Right lobe of liver (tissue), 6 donors: Measurements from ENCODE around the gene TLE6. TPM values are rescaled to one million over a fixed set of nuclear protein-coding genes. Genes with fewer than 3 reads are reported as not detected.

Experiments used
- ATAC-seq, 4 donors: fragments of 200-7000 bp; cut with Tn5 transposase; one replicate each; pipeline ENCODE4 v1.9.1; 2020; ENCODE audit warnings: mild to moderate bottlenecking in 4 of 4, moderate library complexity in 4 of 4
- DNase-seq, 3 donors: peaks; one replicate each; pipeline ENCODE4 v3.0.0-alpha.2; 2020
- H3K27ac ChIP-seq, 3 donors: fragments of 200-600 bp; one replicate each; pipeline ENCODE4 v1.8.0; 2022
- H3K27me3 ChIP-seq, 2 donors: fragments of 200-600 bp; one replicate each; pipeline ENCODE4 v1.8.0; 2022
- H3K36me3 ChIP-seq, 4 donors: fragments of 200-600 bp; sonication (generic) in 1 of 4; one replicate each; pipeline versions ENCODE4 v1.5.1 to v1.8.0; 2017 to 2022; ENCODE audit warnings: control low read depth in 1 of 4
- H3K4me1 ChIP-seq, 4 donors: fragments of 200-600 bp; sonication (generic) in 1 of 4; one replicate each; pipeline versions ENCODE4 v1.5.1 to v1.8.0; 2017 to 2022; ENCODE audit warnings: control low read depth in 1 of 4
- H3K4me3 ChIP-seq, 3 donors: fragments of 200-600 bp; one replicate each; pipeline ENCODE4 v1.8.0; 2022
- H3K9me3 ChIP-seq, 4 donors: fragments of 200-600 bp; sonication (generic) in 1 of 4; one replicate each; pipeline versions ENCODE4 v1.5.1 to v1.8.0; 2017 to 2022; ENCODE audit warnings: control low read depth in 1 of 4
- POLR2A ChIP-seq: fragments of 450-650 bp; IDR thresholded peaks from one replicate; pipeline ENCODE4 v1.6.1; 2017; ENCODE audit warnings: antibody characterized with exemption, mild to moderate bottlenecking
- WGBS: methylation state at CpG from one replicate; pipeline ENCODE4 v1.1.6; 2018; ENCODE audit warnings: low coverage, low lambda C conversion rate; ENCODE audit not compliant: insufficient coverage; ENCODE audit errors: missing lambda C conversion rate; 5-methylcytosine and 5-hydroxymethylcytosine counted together
- intact Hi-C, 2 donors: fragments of 100-400 bp; cut with DNase I; formaldehyde crosslinking; loops; one replicate each; pipeline versions ENCODE4 v1.11.2 to v1.14.1; 2022
- total RNA-seq, 6 experiments: library from RNA; depleted of rRNA in 2 of 6; stranded (reverse); fragments of >200 nt in 2 of 6; fragmentation: NEBNext Ultra II Directional in 3 of 6; extraction: Animal tissue kit (Norgen Biotek cat#: 25700) in 3 of 6; gene quantifications; one replicate each; pipeline versions ENCODE4 v1.1.0 to v1.2.4, GENCODE V29; 2016 to 2023
- TF ChIP-seq, protein P1 (sequence below), 4 donors: fragments of 200-600 bp in 3 of 4; fragments of 450-650 bp in 1 of 4; IDR thresholded peaks; one replicate each; pipeline versions ENCODE4 v1.5.1 to v1.8.0; 2016 to 2022; ENCODE audit warnings: antibody characterized with exemption in 4 of 4, mild to moderate bottlenecking in 2 of 4
- donor health status: DM: no; HTN: yes; CAD: no.
- donor health status: DM: no; HTN: no; CAD: no.
- donor health status: DM: no; HTN: no; CAD: no.
- donor health status: DM: no; HTN: yes; CAD: no.
- donor health status: DM: no; HTN: yes; CAD: no.

TLE6 gene
- total RNA-seq, 6 experiments from 2014 or later = 2.3 to 8.9 (median 4.6) TPM

DNA sequence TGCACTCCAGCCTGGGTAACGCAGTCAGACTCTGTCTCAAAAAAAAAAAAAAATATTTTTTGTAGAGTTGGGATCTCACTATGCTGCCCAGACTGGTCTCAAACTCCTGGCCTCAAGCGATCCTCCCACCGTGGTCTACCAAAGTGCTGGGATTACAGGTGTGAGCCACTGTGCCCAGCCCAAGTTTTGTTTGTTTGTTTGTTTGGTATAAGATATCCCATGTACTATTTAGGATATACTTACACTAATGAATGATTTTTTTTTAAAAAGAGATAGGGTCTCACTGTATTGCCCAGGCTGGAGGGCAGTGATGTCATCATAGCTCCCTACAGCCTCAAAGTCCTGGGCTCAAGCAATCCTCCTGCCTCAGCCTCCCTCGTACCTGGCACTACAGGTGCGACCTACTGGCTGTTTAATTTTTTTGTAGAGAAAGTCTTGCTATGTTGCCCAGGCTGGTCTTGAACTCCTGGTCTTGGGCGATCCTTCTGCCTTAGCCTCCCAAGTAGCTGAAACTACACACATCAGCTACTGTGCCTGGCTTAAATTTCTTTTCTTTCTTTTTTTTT, 24.0 kb downstream of the TLE6 start:
- Histone ChIP-seq H3K9me3 (no peaks in the 10 kb centered on the region), H3K27me3 (no peaks in the 10 kb centered on the region), H3K4me1 (no peaks in the 10 kb centered on the region), H3K36me3 (no peaks in the 10 kb centered on the region), H3K27ac (no peak overlapping the region), H3K4me3 (no peak overlapping the region)
- ATAC-seq = no peak
- DNase-seq = no peak
- 88% methylated on average over 4 of the region's 6 CpGs for WGBS
- intact Hi-C loops = no loop called here
- no peak for TF ChIP-seq POLR2A
- TF ChIP-seq, protein P1, sequence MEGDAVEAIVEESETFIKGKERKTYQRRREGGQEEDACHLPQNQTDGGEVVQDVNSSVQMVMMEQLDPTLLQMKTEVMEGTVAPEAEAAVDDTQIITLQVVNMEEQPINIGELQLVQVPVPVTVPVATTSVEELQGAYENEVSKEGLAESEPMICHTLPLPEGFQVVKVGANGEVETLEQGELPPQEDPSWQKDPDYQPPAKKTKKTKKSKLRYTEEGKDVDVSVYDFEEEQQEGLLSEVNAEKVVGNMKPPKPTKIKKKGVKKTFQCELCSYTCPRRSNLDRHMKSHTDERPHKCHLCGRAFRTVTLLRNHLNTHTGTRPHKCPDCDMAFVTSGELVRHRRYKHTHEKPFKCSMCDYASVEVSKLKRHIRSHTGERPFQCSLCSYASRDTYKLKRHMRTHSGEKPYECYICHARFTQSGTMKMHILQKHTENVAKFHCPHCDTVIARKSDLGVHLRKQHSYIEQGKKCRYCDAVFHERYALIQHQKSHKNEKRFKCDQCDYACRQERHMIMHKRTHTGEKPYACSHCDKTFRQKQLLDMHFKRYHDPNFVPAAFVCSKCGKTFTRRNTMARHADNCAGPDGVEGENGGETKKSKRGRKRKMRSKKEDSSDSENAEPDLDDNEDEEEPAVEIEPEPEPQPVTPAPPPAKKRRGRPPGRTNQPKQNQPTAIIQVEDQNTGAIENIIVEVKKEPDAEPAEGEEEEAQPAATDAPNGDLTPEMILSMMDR (IDR thresholded peaks at IDR 0.05) = no peak

DNA sequence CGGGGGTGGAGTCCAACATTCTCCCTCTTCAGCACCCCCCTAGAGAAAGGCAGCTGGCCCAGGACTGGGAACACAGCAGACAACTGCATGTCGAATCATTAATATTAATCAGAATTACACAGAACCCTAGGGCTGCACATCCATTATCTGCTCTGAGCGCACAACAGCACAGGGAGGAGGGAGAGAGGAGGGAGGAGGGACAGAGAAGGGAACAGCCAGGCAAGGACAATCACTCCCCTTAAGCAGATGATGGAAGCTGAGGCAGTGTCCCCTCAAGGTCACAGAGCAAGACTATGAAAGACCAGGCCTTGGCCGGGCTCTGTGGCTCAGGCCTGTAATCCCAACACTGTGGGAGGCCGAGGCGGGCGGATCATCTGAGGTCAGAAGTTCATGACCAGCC, 25.7 kb downstream of the TLE6 start:
- H3K4me3 ChIP-seq = no peak overlapping the region
- 100% methylated on average over 2 of the region's 7 CpGs for WGBS
- no peak for ATAC-seq
- TF ChIP-seq, protein P1 (IDR thresholded peaks at IDR 0.05) = no peak
- TF ChIP-seq POLR2A = no peak
- DNase-seq = no peak
- no peaks in the 10 kb centered on the region for H3K27me3 ChIP-seq
- no peaks in the 10 kb centered on the region for H3K9me3 ChIP-seq
- no peaks in the 10 kb centered on the region for H3K36me3 ChIP-seq
- intact Hi-C loops = no loop called here
- H3K27ac ChIP-seq = no peak overlapping the region
- no peaks in the 10 kb centered on the region for H3K4me1 ChIP-seq

DNA sequence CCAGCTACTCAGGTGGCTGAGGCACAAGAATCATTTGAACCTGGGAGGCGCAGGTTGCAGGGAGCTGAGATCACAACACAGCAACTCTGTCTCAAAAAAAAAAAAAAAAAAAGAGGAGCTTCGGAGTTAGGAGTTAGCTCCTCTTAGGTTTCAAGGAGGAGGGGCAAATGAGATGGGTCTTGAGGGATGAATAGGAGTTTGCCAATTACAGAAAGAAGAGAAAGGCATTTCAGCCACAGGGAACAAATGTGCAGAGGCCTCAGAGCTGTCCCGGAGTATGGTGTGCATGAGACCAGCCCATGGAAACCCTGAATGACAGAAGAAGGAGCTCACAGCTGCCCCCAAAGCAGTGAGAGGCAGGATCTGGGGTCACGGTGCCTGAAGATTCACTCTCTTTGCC, 27.2 kb downstream of the TLE6 start:
- no peaks in the 10 kb centered on the region for H3K9me3 ChIP-seq
- TF ChIP-seq, protein P1 (IDR thresholded peaks at IDR 0.05) = no peak
- no peak for TF ChIP-seq POLR2A
- no peak for ATAC-seq
- H3K27ac ChIP-seq = no peak overlapping the region
- 100% methylated on average over 3 of the region's 4 CpGs for WGBS
- H3K4me1 ChIP-seq = no peaks in the 10 kb centered on the region
- H3K27me3 ChIP-seq = no peaks in the 10 kb centered on the region
- no peak for DNase-seq
- H3K36me3 ChIP-seq = no peaks in the 10 kb centered on the region
- no peak overlapping the region for H3K4me3 ChIP-seq
- intact Hi-C loops = no loop called here

DNA sequence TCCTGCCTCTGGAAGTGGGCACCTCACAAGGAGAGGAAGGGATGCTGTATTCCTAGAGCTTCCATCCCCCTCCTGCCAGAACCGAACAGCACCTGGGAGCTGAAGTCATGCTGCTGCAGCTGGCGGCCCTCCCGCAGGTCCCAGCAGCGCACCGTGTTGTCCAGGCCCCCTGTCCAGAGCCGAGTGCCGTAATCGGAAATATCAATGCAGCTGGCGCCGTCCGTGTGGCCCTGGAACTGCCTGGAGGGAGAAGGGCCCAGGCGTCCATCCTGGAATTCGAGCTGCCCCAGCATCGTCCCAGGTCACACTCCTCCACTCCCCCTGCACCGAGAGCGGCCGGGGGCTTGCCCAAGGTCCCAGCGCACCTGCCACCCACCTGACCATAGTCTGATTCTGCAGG, 28.0 kb downstream of the TLE6 start:
- intact Hi-C loops = no loop called here

More for the DNA sequence above, 28.0 kb downstream of the TLE6 start:
- no peaks in the 10 kb centered on the region for H3K9me3 ChIP-seq
- WGBS = no CpG with 5 or more reads among the region's 18 CpGs
- ATAC-seq (no peak), DNase-seq (no peak)
- H3K4me1 ChIP-seq = no peaks in the 10 kb centered on the region
- no peak overlapping the region for H3K4me3 ChIP-seq
- no peak overlapping the region for H3K27ac ChIP-seq
- H3K27me3 ChIP-seq = no peaks in the 10 kb centered on the region
- TF ChIP-seq, protein P1 (IDR thresholded peaks at IDR 0.05) = no peak
- no peak for TF ChIP-seq POLR2A
- H3K36me3 ChIP-seq = no peaks in the 10 kb centered on the region
